SK-N-MC (cell line): ENCODE data around the gene FHL5.

Source experiments
- EZH2 ChIP-seq: fragments of 200-600 bp; sonication (generic); IDR thresholded peaks from one replicate; pipeline ENCODE4 v1.6.1; 2017; ENCODE audit warnings: antibody characterized with exemption
- FOXP2 ChIP-seq: optimal IDR thresholded peaks from 2 replicates; pipeline ENCODE3; 2011; ENCODE audit warnings: mild to moderate bottlenecking, moderate library complexity; ENCODE audit not compliant: insufficient read depth; ENCODE audit errors: extremely low read length, control extremely low read depth
- POLR2AphosphoS5 ChIP-seq: IDR thresholded peaks from 2 replicates; pipeline ENCODE4 v1.6.1; 2012; ENCODE audit warnings: mild to moderate bottlenecking, low read depth, low read length, borderline replicate concordance

DNA sequence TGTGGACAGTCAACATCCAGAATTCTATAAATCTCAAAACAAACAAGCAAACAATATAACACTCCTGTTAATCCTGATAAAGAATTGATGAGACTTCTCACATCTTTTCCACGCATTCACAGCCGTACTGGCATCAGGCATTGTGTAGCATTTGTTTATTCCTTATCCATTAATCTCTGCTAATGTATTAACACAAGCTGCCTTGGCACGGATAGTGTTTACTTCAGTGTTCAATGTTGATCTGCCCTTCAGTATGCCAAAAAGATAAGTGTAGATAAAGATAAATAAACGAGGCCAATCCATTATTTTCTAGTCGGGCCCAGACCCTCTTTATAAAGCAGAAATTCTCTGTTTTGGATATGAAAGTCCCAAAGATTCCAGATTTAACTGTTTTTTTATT lies 25.2 kb upstream of the FHL5 start:
- no peak for TF ChIP-seq EZH2
- TF ChIP-seq POLR2AphosphoS5: no peak
- TF ChIP-seq FOXP2: no peak
